Liver (tissue), 9 donors: ENCODE results near the gene HPCA. TPM values are rescaled to one million over a fixed set of nuclear protein-coding genes. Genes with fewer than 3 reads are reported as not detected.

ENCODE experiments used
- DNase-seq: peaks from one replicate; pipeline ENCODE4 v3.0.0-alpha.2; 2017; ENCODE audit warnings: low spot score
- H3K27ac ChIP-seq, 2 donors: one replicate each; pipeline ENCODE4 v1.7.0; 2013; ENCODE audit warnings: inconsistent platforms in 2 of 2, low read length in 2 of 2, control low read depth in 1 of 2, low read depth in 1 of 2, mild to moderate bottlenecking in 1 of 2
- H3K27me3 ChIP-seq, 4 donors: one replicate each; pipeline versions ENCODE4 v1.6.1 to v1.7.0; 2013; ENCODE audit warnings: low read length in 3 of 4, inconsistent platforms in 1 of 4, mild to moderate bottlenecking in 1 of 4, moderate library complexity in 1 of 4; ENCODE audit not compliant: control insufficient read depth in 4 of 4, insufficient read depth in 4 of 4
- H3K36me3 ChIP-seq, 4 donors: one replicate each; pipeline versions ENCODE4 v1.6.1 to v1.7.0; 2013; ENCODE audit warnings: low read length in 3 of 4, mild to moderate bottlenecking in 3 of 4, low read depth in 1 of 4, moderate library complexity in 1 of 4; ENCODE audit not compliant: control insufficient read depth in 4 of 4, insufficient read depth in 3 of 4
- H3K4me1 ChIP-seq, 4 donors: one replicate each; pipeline versions ENCODE4 v1.6.1 to v1.7.0; 2013; ENCODE audit warnings: low read length in 3 of 4, mild to moderate bottlenecking in 3 of 4, moderate library complexity in 1 of 4; ENCODE audit not compliant: control insufficient read depth in 4 of 4, insufficient read depth in 4 of 4
- H3K4me3 ChIP-seq, 3 donors: one replicate each; pipeline versions ENCODE4 v1.6.1 to v1.7.0; 2013; ENCODE audit warnings: low read length in 3 of 3, control low read depth in 1 of 3, low read depth in 1 of 3, mild to moderate bottlenecking in 1 of 3
- H3K9ac ChIP-seq, 2 donors: one replicate each; pipeline ENCODE4 v1.7.0; 2013; ENCODE audit warnings: low read length in 2 of 2, mild to moderate bottlenecking in 2 of 2, moderate library complexity in 2 of 2, control low read depth in 1 of 2, low read depth in 1 of 2
- H3K9me3 ChIP-seq, 4 donors: one replicate each; pipeline versions ENCODE4 v1.6.1 to v1.7.0; 2013; ENCODE audit warnings: low read length in 3 of 4; ENCODE audit not compliant: control insufficient read depth in 4 of 4
- ATF3 ChIP-seq: IDR thresholded peaks from 2 replicates; pipeline ENCODE4 v1.6.1; 2016; ENCODE audit warnings: antibody characterized with exemption
- EGR1 ChIP-seq, 2 donors: IDR thresholded peaks; 2 replicates each; pipeline ENCODE4 v1.6.1; 2016 to 2018; ENCODE audit warnings: antibody characterized with exemption in 2 of 2, low read depth in 2 of 2
- FOXA1 ChIP-seq: IDR thresholded peaks from 2 replicates; pipeline ENCODE4 v1.6.1; 2016; ENCODE audit warnings: antibody characterized with exemption
- FOXA2 ChIP-seq: IDR thresholded peaks from 2 replicates; pipeline ENCODE4 v1.6.1; 2016; ENCODE audit warnings: antibody characterized with exemption
- GABPA ChIP-seq, 2 donors: IDR thresholded peaks in 1 of 2; conservative IDR thresholded peaks in 1 of 2; 2 replicates each; pipeline ENCODE4 v1.6.1; 2016; ENCODE audit warnings: antibody characterized with exemption in 2 of 2, mild to moderate bottlenecking in 1 of 2, moderate library complexity in 1 of 2
- HNF4A ChIP-seq, 2 donors: conservative IDR thresholded peaks; 2 replicates each; pipeline ENCODE4 v1.6.1; 2016; ENCODE audit warnings: antibody characterized with exemption in 2 of 2, mild to moderate bottlenecking in 2 of 2
- HNF4G ChIP-seq: IDR thresholded peaks from 2 replicates; pipeline ENCODE4 v1.6.1; 2016; ENCODE audit warnings: antibody characterized with exemption
- JUND ChIP-seq, 2 donors: IDR thresholded peaks; 2 replicates each; pipeline ENCODE4 v1.6.1; 2016; ENCODE audit warnings: antibody characterized with exemption in 2 of 2
- MAX ChIP-seq: IDR thresholded peaks from 2 replicates; pipeline ENCODE4 v1.6.1; 2016; ENCODE audit warnings: antibody characterized with exemption
- NR2F2 ChIP-seq: IDR thresholded peaks from 2 replicates; pipeline ENCODE4 v1.6.1; 2016; ENCODE audit warnings: antibody characterized with exemption
- RAD21 ChIP-seq, 2 donors: IDR thresholded peaks; 2 replicates each; pipeline ENCODE4 v1.6.1; 2016; ENCODE audit warnings: antibody characterized with exemption in 2 of 2, mild to moderate bottlenecking in 2 of 2
- RXRA ChIP-seq, 2 donors: IDR thresholded peaks; 2 replicates each; pipeline ENCODE4 v1.6.1; 2017 to 2018; ENCODE audit warnings: antibody characterized with exemption in 2 of 2, mild to moderate bottlenecking in 1 of 2
- SP1 ChIP-seq: IDR thresholded peaks from 2 replicates; pipeline ENCODE4 v1.6.1; 2018; ENCODE audit warnings: antibody characterized with exemption, mild to moderate bottlenecking
- TAF1 ChIP-seq: conservative IDR thresholded peaks from 2 replicates; pipeline ENCODE4 v1.6.1; 2016; ENCODE audit warnings: antibody characterized with exemption, mild to moderate bottlenecking
- YY1 ChIP-seq: IDR thresholded peaks from 2 replicates; pipeline ENCODE4 v1.6.1; 2016; ENCODE audit warnings: antibody characterized with exemption, mild to moderate bottlenecking
- ZBTB33 ChIP-seq: IDR thresholded peaks from 2 replicates; pipeline ENCODE4 v1.6.1; 2016; ENCODE audit warnings: antibody characterized with exemption
- WGBS: extraction: QIAGEN DNeasy Blood & Tissue Kit; methylation state at CpG from one replicate; pipeline ENCODE4 v1.1.7; 2013; 5-methylcytosine and 5-hydroxymethylcytosine counted together
- polyA plus RNA-seq, 2 donors: library from polyadenylated mRNA; stranded (reverse) in 1 of 2; unstranded in 1 of 2; fragments of 200-250 nt in 1 of 2; fragments of >200 nt in 1 of 2; fragmentation: Nextera tagmentation in 1 of 2; extraction: Ambion mirVana in 1 of 2; gene quantifications; one replicate each; pipeline versions ENCODE4 v1.2.1 to v1.2.3, GENCODE V29; 2013 to 2015
- total RNA-seq, 2 donors: library from RNA; depleted of rRNA; stranded (reverse); fragments of >200 nt; gene quantifications; one replicate each; pipeline ENCODE4 v1.2.3, GENCODE V29; 2014
- TF ChIP-seq, protein P1 (sequence below): IDR thresholded peaks from 2 replicates; pipeline ENCODE4 v1.6.1; 2016; ENCODE audit warnings: antibody characterized with exemption, mild to moderate bottlenecking
- TF ChIP-seq, protein P2 (sequence below): fragments of 150-350 bp; IDR thresholded peaks from 2 replicates; pipeline ENCODE4 v1.5.1; 2017; ENCODE audit warnings: improper control_type of control experiment, low read depth, low read length; ENCODE audit not compliant: missing input control
- donor health status: healthy.
- donor health status: healthy.
- donor health status: healthy.
- donor health status: healthy.
- donor health status: healthy.

The HPCA gene
- total and polyA plus RNA-seq, 4 donors: not detected

GRCh38 chr1:32894681-32895080 is 8.4 kb downstream of the HPCA start (continued):
- TF ChIP-seq, protein P1, sequence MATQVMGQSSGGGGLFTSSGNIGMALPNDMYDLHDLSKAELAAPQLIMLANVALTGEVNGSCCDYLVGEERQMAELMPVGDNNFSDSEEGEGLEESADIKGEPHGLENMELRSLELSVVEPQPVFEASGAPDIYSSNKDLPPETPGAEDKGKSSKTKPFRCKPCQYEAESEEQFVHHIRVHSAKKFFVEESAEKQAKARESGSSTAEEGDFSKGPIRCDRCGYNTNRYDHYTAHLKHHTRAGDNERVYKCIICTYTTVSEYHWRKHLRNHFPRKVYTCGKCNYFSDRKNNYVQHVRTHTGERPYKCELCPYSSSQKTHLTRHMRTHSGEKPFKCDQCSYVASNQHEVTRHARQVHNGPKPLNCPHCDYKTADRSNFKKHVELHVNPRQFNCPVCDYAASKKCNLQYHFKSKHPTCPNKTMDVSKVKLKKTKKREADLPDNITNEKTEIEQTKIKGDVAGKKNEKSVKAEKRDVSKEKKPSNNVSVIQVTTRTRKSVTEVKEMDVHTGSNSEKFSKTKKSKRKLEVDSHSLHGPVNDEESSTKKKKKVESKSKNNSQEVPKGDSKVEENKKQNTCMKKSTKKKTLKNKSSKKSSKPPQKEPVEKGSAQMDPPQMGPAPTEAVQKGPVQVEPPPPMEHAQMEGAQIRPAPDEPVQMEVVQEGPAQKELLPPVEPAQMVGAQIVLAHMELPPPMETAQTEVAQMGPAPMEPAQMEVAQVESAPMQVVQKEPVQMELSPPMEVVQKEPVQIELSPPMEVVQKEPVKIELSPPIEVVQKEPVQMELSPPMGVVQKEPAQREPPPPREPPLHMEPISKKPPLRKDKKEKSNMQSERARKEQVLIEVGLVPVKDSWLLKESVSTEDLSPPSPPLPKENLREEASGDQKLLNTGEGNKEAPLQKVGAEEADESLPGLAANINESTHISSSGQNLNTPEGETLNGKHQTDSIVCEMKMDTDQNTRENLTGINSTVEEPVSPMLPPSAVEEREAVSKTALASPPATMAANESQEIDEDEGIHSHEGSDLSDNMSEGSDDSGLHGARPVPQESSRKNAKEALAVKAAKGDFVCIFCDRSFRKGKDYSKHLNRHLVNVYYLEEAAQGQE: no peak
- no peak for TF ChIP-seq RAD21 (IDR thresholded peaks at IDR 0.05)
- TF ChIP-seq MAX: no peak
- TF ChIP-seq SP1: no peak
- TF ChIP-seq ATF3: no peak

GRCh38 chr1:32895325-32896215 is 9.3 kb downstream of the HPCA start:
- TF ChIP-seq, protein P1: no peak
- no peak for TF ChIP-seq JUND (IDR thresholded peaks at IDR 0.05)
- no peak for TF ChIP-seq ATF3
- peak; percentile 23 for TF ChIP-seq SP1
- TF ChIP-seq HNF4G: peak; percentile 77
- TF ChIP-seq EGR1 (IDR thresholded peaks at IDR 0.05; ENCODE audit: low read depth in 2 of 2): no peak
- TF ChIP-seq TAF1: no peak
- TF ChIP-seq FOXA2: no peak
- peak; percentile 93 to 95 for TF ChIP-seq HNF4A (conservative IDR thresholded peaks at IDR 0.05)
- no peak for TF ChIP-seq ZBTB33
- no peak for TF ChIP-seq GABPA (IDR thresholded peaks at IDR 0.05 in 1 of 2, conservative IDR thresholded peaks at IDR 0.05 in 1 of 2)
- peak; percentile 60 for TF ChIP-seq NR2F2
- no peak for TF ChIP-seq FOXA1
- TF ChIP-seq, protein P2, sequence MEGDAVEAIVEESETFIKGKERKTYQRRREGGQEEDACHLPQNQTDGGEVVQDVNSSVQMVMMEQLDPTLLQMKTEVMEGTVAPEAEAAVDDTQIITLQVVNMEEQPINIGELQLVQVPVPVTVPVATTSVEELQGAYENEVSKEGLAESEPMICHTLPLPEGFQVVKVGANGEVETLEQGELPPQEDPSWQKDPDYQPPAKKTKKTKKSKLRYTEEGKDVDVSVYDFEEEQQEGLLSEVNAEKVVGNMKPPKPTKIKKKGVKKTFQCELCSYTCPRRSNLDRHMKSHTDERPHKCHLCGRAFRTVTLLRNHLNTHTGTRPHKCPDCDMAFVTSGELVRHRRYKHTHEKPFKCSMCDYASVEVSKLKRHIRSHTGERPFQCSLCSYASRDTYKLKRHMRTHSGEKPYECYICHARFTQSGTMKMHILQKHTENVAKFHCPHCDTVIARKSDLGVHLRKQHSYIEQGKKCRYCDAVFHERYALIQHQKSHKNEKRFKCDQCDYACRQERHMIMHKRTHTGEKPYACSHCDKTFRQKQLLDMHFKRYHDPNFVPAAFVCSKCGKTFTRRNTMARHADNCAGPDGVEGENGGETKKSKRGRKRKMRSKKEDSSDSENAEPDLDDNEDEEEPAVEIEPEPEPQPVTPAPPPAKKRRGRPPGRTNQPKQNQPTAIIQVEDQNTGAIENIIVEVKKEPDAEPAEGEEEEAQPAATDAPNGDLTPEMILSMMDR: no peak
- TF ChIP-seq YY1: no peak
- TF ChIP-seq RAD21 (IDR thresholded peaks at IDR 0.05): no peak
- TF ChIP-seq MAX: no peak
- TF ChIP-seq RXRA (IDR thresholded peaks at IDR 0.05): peak; percentile 91 to 93
- H3K9ac ChIP-seq: no peak overlapping the region
- H3K4me3 ChIP-seq: no peak overlapping the region
- WGBS: 68% methylated on average over 26 of the region's 26 CpGs
- H3K27me3 ChIP-seq: no peaks in the 10 kb centered on the region
- no peaks in the 10 kb centered on the region for H3K36me3 ChIP-seq
- DNase-seq: no peak
- no peaks in the 10 kb centered on the region for H3K9me3 ChIP-seq
- peaks cover 0 to 14% (median 6%) of the 10 kb centered on the region in 4 donors for H3K4me1 ChIP-seq
- no peak overlapping the region for H3K27ac ChIP-seq
